Hepatocyte (in vitro differentiated cells): Measurements from ENCODE around the gene DYRK1B. TPM values are rescaled to one million over a fixed set of nuclear protein-coding genes. Genes with fewer than 3 reads are reported as not detected.

Experiments
- DNase-seq: peaks from one replicate; pipeline ENCODE4 v3.0.0-alpha.2; 2016; ENCODE audit warnings: low spot score
- H2AFZ ChIP-seq: fragments of 200-600 bp; sonication (generic); 2 replicates; pipeline ENCODE4 v1.6.0; 2016; ENCODE audit warnings: antibody characterized with exemption, mild to moderate bottlenecking
- H3K27ac ChIP-seq: fragments of 200-600 bp; sonication (generic); 2 replicates; pipeline ENCODE4 v1.5.1; 2016; ENCODE audit warnings: mild to moderate bottlenecking
- H3K27me3 ChIP-seq: fragments of 200-600 bp; sonication (generic); 2 replicates; pipeline ENCODE4 v1.6.1; 2016
- H3K36me3 ChIP-seq: fragments of 200-600 bp; sonication (generic); replicated peaks from 2 replicates; pipeline ENCODE4 v1.5.1; 2016; ENCODE audit warnings: low read depth; ENCODE audit not compliant: insufficient read depth
- H3K4me1 ChIP-seq: fragments of 200-600 bp; sonication (generic); 2 replicates; pipeline ENCODE4 v1.5.1; 2016; ENCODE audit warnings: mild to moderate bottlenecking, moderate library complexity; ENCODE audit not compliant: insufficient read depth
- H3K4me2 ChIP-seq: fragments of 200-600 bp; sonication (generic); 2 replicates; pipeline ENCODE4 v1.6.0; 2016
- H3K4me3 ChIP-seq: fragments of 200-600 bp; sonication (generic); 2 replicates; pipeline ENCODE4 v1.5.1; 2016; ENCODE audit warnings: mild to moderate bottlenecking
- H3K79me2 ChIP-seq: fragments of 200-600 bp; sonication (generic); 2 replicates; pipeline ENCODE4 v1.6.0; 2017; ENCODE audit warnings: mild to moderate bottlenecking
- H3K9me2 ChIP-seq: fragments of 200-600 bp; sonication (generic); replicated peaks from 2 replicates; pipeline ENCODE4 v1.6.0; 2017; ENCODE audit warnings: mild to moderate bottlenecking; ENCODE audit not compliant: insufficient read depth
- H3K9me3 ChIP-seq: fragments of 200-600 bp; sonication (generic); 2 replicates; pipeline ENCODE4 v1.5.1; 2016; ENCODE audit warnings: low read depth, mild to moderate bottlenecking
- H4K20me1 ChIP-seq: fragments of 200-600 bp; sonication (generic); 2 replicates; pipeline ENCODE4 v1.6.0; 2016; ENCODE audit warnings: mild to moderate bottlenecking; ENCODE audit not compliant: insufficient read depth, poor library complexity, severe bottlenecking
- EZH2 ChIP-seq: fragments of 200-600 bp; sonication (generic); IDR thresholded peaks from 2 replicates; pipeline ENCODE4 v1.6.1; 2016; ENCODE audit warnings: antibody characterized with exemption, mild to moderate bottlenecking, borderline replicate concordance
- EZH2phosphoT487 ChIP-seq: fragments of 200-600 bp; sonication (generic); IDR thresholded peaks from one replicate; pipeline ENCODE4 v1.6.1; 2018; ENCODE audit warnings: antibody characterized with exemption, mild to moderate bottlenecking, low read depth, moderate library complexity; ENCODE audit not compliant: unreplicated experiment, severe bottlenecking
- WGBS: methylation state at CpG from one replicate; pipeline ENCODE4 v1.1.6; 2016; ENCODE audit warnings: low lambda C conversion rate; ENCODE audit errors: missing lambda C conversion rate; 5-methylcytosine and 5-hydroxymethylcytosine counted together
- polyA plus RNA-seq: library from polyadenylated mRNA; unstranded; fragments of >200 nt; fragmentation: Nextera tagmentation; extraction: Ambion mirVana; gene quantifications from 2 replicates; pipeline ENCODE4 v1.2.1, GENCODE V29; 2016
- total RNA-seq: library from RNA; depleted of rRNA; stranded (reverse); fragments of >200 nt; gene quantifications from 2 replicates; pipeline ENCODE4 v1.2.3, GENCODE V29; 2014
- TF ChIP-seq, protein P1 (sequence below): fragments of 200-600 bp; sonication (generic); IDR thresholded peaks from 2 replicates; pipeline ENCODE4 v1.5.1; 2016; ENCODE audit warnings: antibody characterized with exemption, mild to moderate bottlenecking; ENCODE audit not compliant: poor library complexity

Gene DYRK1B
- total and polyA plus RNA-seq, 2 experiments from 2014 or later = 12.2 to 25.7 TPM

- Histone ChIP-seq H3K36me3 (no peaks in the 10 kb centered on the region), H3K27me3 (peaks cover under 1% of the 10 kb centered on the region), H4K20me1 (no peaks in the 10 kb centered on the region), H3K79me2 (no peaks in the 10 kb centered on the region), H3K4me1 (no peaks in the 10 kb centered on the region), H3K9me2 (no peaks in the 10 kb centered on the region), H2AFZ (no peak overlapping the region), H3K27ac (no peak overlapping the region), H3K4me2 (no peak overlapping the region), H3K4me3 (no peak overlapping the region), H3K9me3 (no peaks in the 10 kb centered on the region)
- no peak for DNase-seq
- 33% methylated on average over 4 of the region's 4 CpGs for WGBS
- no peak for TF ChIP-seq EZH2phosphoT487
- TF ChIP-seq, protein P1, sequence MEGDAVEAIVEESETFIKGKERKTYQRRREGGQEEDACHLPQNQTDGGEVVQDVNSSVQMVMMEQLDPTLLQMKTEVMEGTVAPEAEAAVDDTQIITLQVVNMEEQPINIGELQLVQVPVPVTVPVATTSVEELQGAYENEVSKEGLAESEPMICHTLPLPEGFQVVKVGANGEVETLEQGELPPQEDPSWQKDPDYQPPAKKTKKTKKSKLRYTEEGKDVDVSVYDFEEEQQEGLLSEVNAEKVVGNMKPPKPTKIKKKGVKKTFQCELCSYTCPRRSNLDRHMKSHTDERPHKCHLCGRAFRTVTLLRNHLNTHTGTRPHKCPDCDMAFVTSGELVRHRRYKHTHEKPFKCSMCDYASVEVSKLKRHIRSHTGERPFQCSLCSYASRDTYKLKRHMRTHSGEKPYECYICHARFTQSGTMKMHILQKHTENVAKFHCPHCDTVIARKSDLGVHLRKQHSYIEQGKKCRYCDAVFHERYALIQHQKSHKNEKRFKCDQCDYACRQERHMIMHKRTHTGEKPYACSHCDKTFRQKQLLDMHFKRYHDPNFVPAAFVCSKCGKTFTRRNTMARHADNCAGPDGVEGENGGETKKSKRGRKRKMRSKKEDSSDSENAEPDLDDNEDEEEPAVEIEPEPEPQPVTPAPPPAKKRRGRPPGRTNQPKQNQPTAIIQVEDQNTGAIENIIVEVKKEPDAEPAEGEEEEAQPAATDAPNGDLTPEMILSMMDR = no peak
- no peak for TF ChIP-seq EZH2
Observed at GRCh38 chr19:39802958-39803357, 31.0 kb downstream of the DYRK1B start.

DNA sequence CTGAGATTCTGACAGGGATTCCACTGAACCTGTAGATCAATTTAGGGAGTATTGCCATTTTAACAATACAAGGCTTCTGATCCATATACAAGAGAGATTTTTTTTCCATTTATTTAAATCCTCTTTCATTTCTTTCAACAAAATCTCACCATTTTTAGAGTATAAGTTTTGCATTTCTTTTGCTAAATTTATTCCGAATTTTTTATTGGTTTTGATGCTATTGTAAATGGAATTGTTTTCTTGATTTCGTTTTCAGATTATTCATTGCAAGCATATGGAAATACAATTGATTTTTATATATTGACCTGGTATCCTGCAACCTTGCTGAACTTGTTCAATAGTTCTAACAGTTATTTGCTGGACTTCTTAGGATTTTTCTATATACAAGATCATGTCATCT lies 36.9 kb downstream of the DYRK1B start:
- 65% methylated on average over 2 of the region's 2 CpGs for WGBS

GRCh38 chr19:39796000-39796498 lies 37.9 kb downstream of the DYRK1B start:
- Histone ChIP-seq H2AFZ (no peak overlapping the region), H3K9me2 (no peaks in the 10 kb centered on the region), H3K4me2 (no peak overlapping the region), H3K9me3 (no peaks in the 10 kb centered on the region), H3K36me3 (no peaks in the 10 kb centered on the region), H4K20me1 (no peaks in the 10 kb centered on the region), H3K27ac (no peak overlapping the region), H3K27me3 (peaks cover 17% of the 10 kb centered on the region), H3K79me2 (no peaks in the 10 kb centered on the region), H3K4me1 (no peaks in the 10 kb centered on the region), H3K4me3 (no peak overlapping the region)
- TF ChIP-seq EZH2 (no peak), EZH2phosphoT487 (no peak)
- TF ChIP-seq, protein P1 = no peak
- 31% methylated on average over 2 of the region's 2 CpGs for WGBS
- DNase-seq = no peak

More for the DNA sequence above, 36.9 kb downstream of the DYRK1B start:
- no peaks in the 10 kb centered on the region for H4K20me1 ChIP-seq
- no peak overlapping the region for H3K4me2 ChIP-seq
- H3K4me1 ChIP-seq = no peaks in the 10 kb centered on the region
- no peak overlapping the region for H2AFZ ChIP-seq
- TF ChIP-seq, protein P1 = no peak
- TF ChIP-seq EZH2 = no peak
- no peak for TF ChIP-seq EZH2phosphoT487
- no peak overlapping the region for H3K4me3 ChIP-seq
- H3K27ac ChIP-seq = no peak overlapping the region
- H3K36me3 ChIP-seq = no peaks in the 10 kb centered on the region
- peaks cover 17% of the 10 kb centered on the region for H3K27me3 ChIP-seq
- no peaks in the 10 kb centered on the region for H3K79me2 ChIP-seq
- no peak for DNase-seq
- no peaks in the 10 kb centered on the region for H3K9me3 ChIP-seq
- H3K9me2 ChIP-seq = no peaks in the 10 kb centered on the region
